C4-2B (cell line): Measurements from ENCODE around the gene PLEKHD1.

Experiments used
- H3K27ac ChIP-seq: fragments of 450-650 bp; 2 replicates; pipeline ENCODE4 v1.5.1; 2017
- CTCF ChIP-seq: fragments of 450-650 bp; conservative IDR thresholded peaks from 2 replicates; pipeline ENCODE4 v1.5.1; 2017; ENCODE audit warnings: mild to moderate bottlenecking
- ZFX ChIP-seq: fragments of 450-650 bp; IDR thresholded peaks from 2 replicates; pipeline ENCODE4 v1.6.1; 2017

Gene PLEKHD1

DNA sequence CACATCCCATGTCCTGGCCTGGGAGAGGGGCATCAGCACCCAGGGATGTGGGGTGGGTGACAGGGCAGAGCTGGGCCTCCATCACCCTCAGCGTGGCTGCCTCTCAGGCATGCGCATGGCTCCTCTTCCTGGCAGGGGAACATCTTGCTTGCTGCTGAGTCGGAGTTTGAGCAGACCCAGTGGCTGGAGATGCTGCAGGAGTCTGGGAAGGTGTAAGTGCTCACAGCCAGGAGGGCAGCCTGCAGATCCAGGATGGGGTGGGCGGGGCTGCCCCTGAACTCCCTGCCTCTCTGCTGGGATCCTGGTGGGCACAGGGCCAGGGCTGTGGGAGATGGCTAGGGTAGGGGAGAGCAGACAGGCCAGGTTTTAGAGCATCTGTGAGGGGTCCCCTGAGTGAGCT is 16.2 kb downstream of the PLEKHD1 start:
- no peak for TF ChIP-seq ZFX
- no peak for TF ChIP-seq CTCF
- no peak overlapping the region for H3K27ac ChIP-seq

- no peak overlapping the region for H3K27ac ChIP-seq
- TF ChIP-seq CTCF, result no peak
- no peak for TF ChIP-seq ZFX
These were observed 16.9 kb downstream of the PLEKHD1 start for GRCh38 chr14:69501423-69501838.

DNA sequence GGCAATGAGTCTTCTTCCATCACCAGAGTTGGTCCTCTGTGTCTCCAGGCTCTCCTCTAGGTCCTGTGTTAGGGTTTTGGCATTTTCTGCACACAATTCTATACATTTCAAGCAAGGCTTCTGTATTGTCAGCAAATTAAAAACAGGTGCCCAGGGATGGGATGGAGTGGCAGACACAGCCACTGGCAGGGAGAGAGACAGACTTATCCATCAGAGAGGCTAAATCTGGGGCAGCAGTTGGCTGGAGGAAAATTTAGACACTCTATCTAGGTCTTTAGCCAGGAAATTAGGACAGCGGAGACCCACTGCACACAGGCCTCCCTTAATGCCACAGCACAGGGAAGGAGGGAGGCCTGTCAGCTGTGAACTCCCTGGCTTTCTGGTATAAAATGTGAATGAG is 20.2 kb downstream of the PLEKHD1 start:
- TF ChIP-seq ZFX, result no peak
- TF ChIP-seq CTCF, result no peak
- H3K27ac ChIP-seq, result no peak overlapping the region

DNA sequence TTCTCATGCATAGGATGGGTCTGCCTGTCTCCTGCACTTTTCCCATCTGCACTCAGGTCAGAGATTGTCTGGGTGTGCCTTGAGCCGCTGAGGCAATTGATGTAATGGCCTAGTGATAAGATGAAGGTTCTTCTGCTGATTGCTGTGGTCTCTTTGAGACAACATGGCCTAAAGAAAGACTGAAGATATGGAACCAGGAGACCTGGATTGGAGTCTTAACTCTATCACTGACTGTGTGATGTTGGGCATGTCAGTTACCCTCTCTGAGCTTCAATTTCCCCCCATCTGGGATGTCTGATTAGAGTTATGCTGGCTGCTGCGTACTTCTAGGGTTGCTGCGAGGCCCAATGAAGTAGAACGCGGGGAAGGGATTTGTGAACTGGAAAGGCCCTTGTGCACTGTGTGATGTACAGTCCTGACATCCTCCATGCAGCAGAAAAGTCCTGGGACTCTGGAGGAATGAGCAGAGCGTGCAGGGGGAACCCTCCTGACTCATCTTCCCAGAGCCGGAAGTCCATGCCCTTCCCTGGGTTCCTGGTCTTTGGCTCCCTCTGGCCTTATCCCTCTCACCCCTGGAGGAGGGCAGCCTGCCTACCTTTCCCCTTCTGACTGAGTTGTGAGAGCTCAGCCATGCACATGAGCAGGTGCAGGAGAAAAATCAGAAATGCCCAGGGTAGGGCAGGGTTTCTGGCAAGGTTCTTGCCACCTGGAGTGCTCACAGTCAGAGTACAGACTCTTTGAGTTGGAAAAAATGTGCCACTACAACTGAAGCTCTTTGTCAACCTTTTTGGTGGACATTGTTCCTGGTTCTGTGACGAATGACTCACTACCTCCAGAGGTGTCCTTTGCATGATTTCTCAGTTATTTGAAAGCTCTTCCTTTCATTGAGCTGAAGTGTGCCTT is 21.1 kb downstream of the PLEKHD1 start:
- TF ChIP-seq CTCF, result no peak
- TF ChIP-seq ZFX, result no peak
- no peak overlapping the region for H3K27ac ChIP-seq

DNA sequence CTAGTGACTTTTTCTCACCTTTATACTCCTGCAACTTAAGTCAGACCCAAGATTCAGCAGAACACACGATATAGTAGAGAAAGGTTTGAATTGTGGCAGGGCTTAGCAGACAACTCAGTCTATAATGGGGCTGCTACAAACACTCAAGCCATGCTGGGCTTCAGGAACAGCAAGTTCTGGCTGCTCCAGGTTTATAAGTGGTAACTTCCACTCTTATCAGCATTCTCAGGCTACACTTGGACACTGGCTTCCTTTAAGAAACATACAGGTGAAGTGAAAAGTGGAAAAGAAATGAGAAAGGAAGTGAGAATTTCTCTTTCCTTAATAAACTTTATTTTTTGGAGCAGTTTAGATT is 21.7 kb downstream of the PLEKHD1 start:
- TF ChIP-seq CTCF (no peak), ZFX (no peak)
- H3K27ac ChIP-seq, result no peak overlapping the region

DNA sequence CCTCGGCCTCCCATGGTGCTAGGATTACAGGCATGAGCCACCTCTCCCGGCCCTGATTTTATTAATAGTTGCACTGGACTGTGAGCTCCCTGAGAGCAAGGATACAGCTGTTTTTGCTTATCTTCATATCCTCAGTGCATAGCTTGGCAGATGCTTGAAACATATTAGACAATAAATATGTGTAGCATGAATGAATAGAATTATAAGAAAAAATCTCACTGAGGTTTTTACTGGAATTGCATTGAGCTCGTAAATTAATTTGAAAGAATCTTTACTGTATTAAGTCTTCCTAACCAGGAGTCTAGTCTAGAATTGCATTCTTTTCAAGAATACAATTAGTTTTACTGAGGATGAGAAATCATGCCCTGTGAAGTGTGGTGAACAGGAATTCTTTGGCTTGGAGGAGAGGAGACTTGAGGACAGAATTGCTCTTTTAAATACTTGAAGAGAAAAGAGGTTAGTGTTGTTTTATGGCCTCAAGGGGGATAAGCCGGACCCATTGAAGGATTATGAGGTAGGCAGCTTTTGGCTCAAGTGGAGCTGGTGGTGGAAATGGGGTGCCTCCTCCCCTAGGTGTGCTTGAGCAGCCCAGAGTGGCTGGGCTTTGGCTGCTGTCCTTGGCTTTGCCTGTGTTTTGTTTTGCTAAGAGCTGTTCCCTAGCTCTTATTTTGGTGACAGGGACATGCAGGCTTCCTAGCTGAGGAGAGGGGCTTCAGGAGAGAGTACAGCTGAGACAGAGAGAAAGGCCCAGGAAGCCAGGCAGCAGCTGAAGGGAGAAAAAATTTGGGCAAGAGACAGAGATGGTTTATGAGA is 34.0 kb downstream of the PLEKHD1 start:
- H3K27ac ChIP-seq, result no peak overlapping the region
- TF ChIP-seq ZFX, result no peak
- no peak for TF ChIP-seq CTCF
